Retina (tissue), 1 donor: ENCODE data around the gene PSME2.
A peak's percentile ranks its signal among the peaks of the same experiment; 100 is the strongest.

Source experiments
- DNase-seq: peaks from one replicate; pipeline ENCODE4 v3.0.0-alpha.2; 2016

Gene PSME2

DNA sequence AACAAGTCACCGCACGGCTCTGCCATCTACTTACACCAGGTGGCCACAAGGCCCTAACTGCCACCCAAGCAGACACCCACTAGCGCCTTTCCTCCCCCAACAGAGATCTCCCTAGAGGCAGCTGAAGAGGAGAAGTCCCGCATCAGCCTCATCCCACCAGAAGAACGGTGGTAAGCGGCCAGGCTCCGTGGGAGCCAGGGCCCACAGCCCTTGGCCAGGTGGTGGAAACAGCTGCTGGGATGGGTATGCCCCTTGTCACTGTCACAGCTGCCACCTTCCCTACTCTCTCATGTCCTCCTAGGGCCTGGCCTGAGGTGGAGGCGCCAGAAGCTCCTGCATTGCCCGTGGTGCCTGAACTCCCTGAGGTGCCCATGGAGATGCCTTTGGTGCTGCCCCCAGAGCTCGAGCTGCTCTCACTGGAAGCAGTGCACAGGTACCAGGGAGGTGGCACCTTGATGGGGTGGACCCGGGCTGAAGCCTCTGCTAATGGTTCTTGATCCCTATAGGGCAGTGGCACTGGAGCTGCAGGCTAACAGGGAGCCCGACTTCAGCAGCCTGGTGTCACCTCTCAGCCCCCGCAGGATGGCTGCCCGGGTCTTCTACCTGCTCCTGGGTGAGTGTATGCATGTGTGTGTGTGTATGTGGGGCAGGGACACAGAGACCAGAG is 33.0 kb upstream of the PSME2 start:
- DNase-seq, result no peak

- no peak for DNase-seq
Observed at GRCh38 chr14:24178399-24179178, 32.2 kb upstream of the PSME2 start.

GRCh38 chr14:24177891-24178290 is 31.5 kb upstream of the PSME2 start:
- no peak for DNase-seq

GRCh38 chr14:24177041-24177825 is 30.8 kb upstream of the PSME2 start:
- DNase-seq, result no peak

DNA sequence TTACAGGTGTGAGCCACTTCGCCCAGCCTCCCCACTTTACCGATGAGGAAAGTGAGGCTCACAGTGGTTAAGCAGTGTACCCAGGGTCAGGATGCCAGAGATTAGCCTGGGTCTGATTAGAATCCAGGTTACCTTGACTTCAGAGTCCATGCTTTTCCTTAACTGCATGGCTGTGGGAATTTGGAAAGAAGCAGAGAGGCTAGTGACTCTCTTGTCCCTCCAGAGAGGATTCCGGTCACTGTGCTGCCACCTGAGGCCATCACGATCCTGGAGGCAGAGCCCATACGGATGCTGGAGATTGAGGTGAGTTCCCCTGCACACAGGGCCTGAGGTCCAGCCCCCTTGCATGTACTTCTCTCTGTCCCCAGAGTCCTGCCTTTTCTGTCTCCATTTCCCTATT is 30.2 kb upstream of the PSME2 start:
- no peak for DNase-seq

- no peak for DNase-seq
Observed at GRCh38 chr14:24172871-24173281, 26.5 kb upstream of the PSME2 start.

GRCh38 chr14:24172261-24172860 is 26.0 kb upstream of the PSME2 start:
- no peak for DNase-seq

DNA sequence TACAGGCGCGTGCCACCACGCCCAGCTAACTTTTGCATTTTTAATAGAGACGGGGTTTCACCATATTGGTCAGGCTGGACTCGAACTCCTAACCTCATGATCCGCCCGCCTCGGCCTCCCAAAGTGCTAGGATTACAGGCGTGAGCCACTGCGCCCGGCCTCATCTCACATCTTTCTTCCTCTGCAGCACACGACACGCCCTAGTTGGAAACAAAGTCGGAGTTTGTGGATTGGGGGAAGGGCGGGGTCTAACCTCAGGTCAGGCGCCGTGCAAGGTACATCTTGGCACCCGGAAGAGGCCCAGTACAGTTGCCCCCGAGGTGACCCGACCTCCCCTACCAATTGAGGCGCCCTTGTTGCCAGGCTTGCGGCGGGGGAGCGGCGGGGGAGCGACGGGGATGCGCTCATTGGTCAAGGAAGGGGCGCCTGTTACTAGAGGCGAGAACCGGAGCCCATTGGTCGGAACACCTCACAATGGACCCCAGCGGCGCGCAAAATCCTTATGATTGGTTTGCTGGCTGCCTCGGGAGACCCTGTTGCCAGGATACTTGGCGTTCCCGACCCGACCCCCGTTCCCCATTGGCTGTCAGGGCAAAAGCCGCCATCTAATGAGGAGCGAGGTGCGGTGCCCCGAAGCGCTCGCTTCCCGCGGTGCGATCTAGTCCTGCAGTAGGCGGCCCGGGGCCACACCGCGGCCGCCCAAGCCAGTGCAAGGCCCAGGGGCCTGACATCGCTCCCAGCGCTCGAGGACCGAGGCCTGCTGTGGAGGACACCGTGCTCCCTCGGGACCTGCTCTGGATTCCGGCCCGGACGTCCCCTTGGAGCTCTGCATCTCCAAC is 25.2 kb upstream of the PSME2 start, which contains the start of gene REC8:
Gene REC8 (plus strand): TSS at position 659 of the 839 bp plus-strand sequence. CDS start 473 bp downstream, outside the sequence.
- peak; percentile 96 for DNase-seq

GRCh38 chr14:24167469-24168114 is 21.2 kb upstream of the PSME2 start:
- no peak for DNase-seq

DNA sequence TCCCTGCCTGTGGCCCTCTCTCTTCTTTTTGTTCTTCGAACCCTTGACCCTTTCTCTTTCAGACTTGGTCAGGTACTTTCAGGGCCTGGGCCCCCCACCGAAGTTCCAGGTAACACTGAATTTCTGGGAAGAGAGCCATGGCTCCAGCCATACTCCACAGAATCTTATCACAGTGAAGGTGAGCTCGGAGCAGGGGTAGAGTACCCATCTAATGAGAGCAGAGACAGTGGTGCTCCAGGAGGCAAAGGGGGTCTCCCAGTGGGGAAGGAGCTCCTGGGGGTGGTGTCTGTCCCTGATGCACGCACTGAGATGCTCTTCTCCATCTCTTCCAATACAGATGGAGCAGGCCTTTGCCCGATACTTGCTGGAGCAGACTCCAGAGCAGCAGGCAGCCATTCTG is 19.4 kb upstream of the PSME2 start:
- no peak for DNase-seq

GRCh38 chr14:24164518-24164991 is 18.1 kb upstream of the PSME2 start:
- DNase-seq, result no peak

DNA sequence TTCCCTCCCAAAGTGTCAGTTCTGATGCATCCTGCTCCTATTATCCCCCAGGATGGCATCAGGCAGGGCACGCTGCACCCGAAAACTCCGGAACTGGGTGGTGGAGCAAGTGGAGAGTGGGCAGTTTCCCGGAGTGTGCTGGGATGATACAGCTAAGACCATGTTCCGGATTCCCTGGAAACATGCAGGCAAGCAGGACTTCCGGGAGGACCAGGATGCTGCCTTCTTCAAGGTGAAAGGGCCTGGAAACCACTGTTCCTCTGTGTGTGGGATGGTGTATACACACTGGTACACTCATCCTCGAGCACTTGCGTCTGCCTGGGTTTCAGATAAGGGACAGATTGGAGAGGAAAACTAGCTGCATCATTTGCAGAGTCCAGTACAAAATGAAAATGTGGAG is 15.7 kb upstream of the PSME2 start:
- DNase-seq, result no peak

- DNase-seq, result peak; percentile 96
Observed at GRCh38 chr14:24160850-24161804, 14.7 kb upstream of the PSME2 start, which contains the start of gene IRF9. TSS of gene IRF9 (plus strand) at chr14:24161265. CDS start at chr14:24162145, 880 bp downstream.

DNA sequence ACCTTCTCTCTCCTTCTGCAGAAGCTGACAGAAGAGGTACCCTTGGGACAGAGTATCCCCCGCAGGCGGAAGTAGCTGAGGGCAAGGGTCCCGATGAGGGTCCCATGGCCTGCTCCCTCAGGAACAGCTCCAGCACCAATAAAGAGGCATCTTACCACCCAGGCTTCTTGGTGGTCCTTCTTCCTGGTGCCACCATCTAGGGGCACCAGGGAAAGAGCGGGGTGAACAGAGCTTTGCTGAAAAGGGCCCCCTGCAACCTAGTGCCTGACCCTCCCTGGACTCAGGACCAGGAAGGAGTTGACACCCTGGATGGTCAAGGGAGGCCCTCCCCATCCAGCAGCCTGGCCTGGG is 14.1 kb upstream of the PSME2 start:
- no peak for DNase-seq

GRCh38 chr14:24159777-24160498 is 13.5 kb upstream of the PSME2 start:
- no peak for DNase-seq

- DNase-seq, result no peak
Observed at GRCh38 chr14:24157331-24157730, 10.9 kb upstream of the PSME2 start.

- no peak for DNase-seq
Observed at GRCh38 chr14:24156840-24157239, 10.4 kb upstream of the PSME2 start.

GRCh38 chr14:24155100-24155499 is 8.7 kb upstream of the PSME2 start:
- no peak for DNase-seq

- no peak for DNase-seq
Observed at GRCh38 chr14:24151404-24152080, 5.1 kb upstream of the PSME2 start.
